Measurements from ENCODE around the gene KEAP1. TPM values are rescaled to one million over a fixed set of nuclear protein-coding genes. Genes with fewer than 3 reads are reported as not detected.

KEAP1 gene
- total and polyA plus RNA-seq, 10 of the 15 experiments (the other 5 are each of a cell fraction or from before 2014, with no cell fraction given) = 1.4 to 87.7 (median 48.6) TPM

GRCh38 chr19:10478903-10479384, 24.2 kb downstream of the KEAP1 start (continued):
- peak; percentile 16 to 56 (median 27); a peak in 5 of 6 replicates for TF ChIP-seq CTCF (IDR thresholded peaks at IDR 0.05 in 2 of 3, conservative IDR thresholded peaks at IDR 0.05 in 1 of 3; ENCODE audit: control insufficient read depth in 2 of 3, extremely low read depth in 1 of 3, insufficient read depth in 1 of 3, low read depth in 3 of 3, low read length in 3 of 3)
- no peak for TF ChIP-seq MEF2A (IDR thresholded peaks at IDR 0.05; ENCODE audit: insufficient read depth, low read depth, low read length)
- TF ChIP-seq NFXL1 (IDR thresholded peaks at IDR 0.05; ENCODE audit: borderline replicate concordance) = no peak
- no peak for TF ChIP-seq YBX1 (IDR thresholded peaks at IDR 0.05)
- TF ChIP-seq POLR2A (IDR thresholded peaks at IDR 0.05; ENCODE audit: low read depth, low read length) = no peak
- TF ChIP-seq RBBP5 (conservative IDR thresholded peaks at IDR 0.05) = no peak
- no peak for TF ChIP-seq TARDBP (IDR thresholded peaks at IDR 0.05; ENCODE audit: borderline replicate concordance)
- TF ChIP-seq NR2C1 (IDR thresholded peaks at IDR 0.05) = no peak
- no peak for TF ChIP-seq MEF2B (IDR thresholded peaks at IDR 0.05; ENCODE audit: partially characterized antibody, poor library complexity, severe bottlenecking)
- no peak for TF ChIP-seq TCF7 (IDR thresholded peaks at IDR 0.05; ENCODE audit: borderline replicate concordance)
- no peak for TF ChIP-seq ZBTB40 (IDR thresholded peaks at IDR 0.05; ENCODE audit: borderline replicate concordance)
- no peak for TF ChIP-seq NFIC (IDR thresholded peaks at IDR 0.05; ENCODE audit: low read depth, low read length)
- TF ChIP-seq SREBF2 (IDR thresholded peaks at IDR 0.05; ENCODE audit: low read length) = no peak
- TF ChIP-seq NR2F1 (conservative IDR thresholded peaks at IDR 0.05) = no peak
- peak; percentile 40; the same call in 1 of the 2 replicates for TF ChIP-seq ZNF687 (IDR thresholded peaks at IDR 0.05)

Data from GM12878 (cell line).